Measurements from ENCODE around the gene TLN1.

Gene TLN1

DNA sequence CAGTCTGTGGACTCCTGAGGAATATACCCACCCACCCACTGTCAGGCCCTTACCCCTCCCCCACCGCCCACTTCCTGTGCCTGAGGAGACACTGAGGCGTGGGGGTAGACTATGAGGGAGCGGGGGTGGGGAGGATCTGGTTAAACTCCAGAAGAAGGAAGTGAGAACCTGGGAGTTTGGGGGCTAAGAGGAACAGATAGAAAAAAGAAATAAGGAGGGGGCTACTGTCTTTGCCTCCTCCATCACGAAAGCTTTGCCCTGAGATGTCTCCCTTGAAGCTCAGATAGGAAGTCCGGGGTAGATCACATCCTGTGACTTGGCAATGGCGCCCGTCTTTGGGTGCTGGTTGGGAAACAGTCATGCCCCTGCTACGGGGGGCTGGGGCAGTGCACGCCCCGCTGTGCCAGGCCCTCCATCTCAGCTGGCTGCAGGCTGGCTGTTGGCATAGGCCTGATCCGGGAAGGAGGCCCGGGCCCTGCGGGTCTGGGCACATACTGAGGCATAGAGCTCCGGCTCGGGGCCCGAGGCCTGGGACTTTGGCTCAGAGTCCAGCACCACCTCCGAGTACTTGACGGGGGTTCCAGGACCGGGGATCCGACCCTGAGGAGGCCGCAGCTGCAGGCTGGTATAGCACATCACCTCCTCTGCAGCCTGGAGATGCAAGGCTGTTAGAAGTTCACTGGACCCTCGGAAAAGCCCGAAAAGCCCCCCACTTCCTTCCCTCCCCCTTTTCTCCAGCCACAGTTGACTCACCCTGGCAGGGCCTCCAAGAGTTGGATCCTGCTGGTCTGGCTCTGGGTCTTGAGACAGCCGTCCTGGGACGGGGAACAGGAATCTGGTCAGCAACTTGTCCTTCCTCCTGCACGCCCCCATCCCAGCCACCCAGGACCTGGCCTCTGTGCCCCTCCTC is 82.3 kb downstream of the TLN1 start:
- H3K27ac ChIP-seq = no peak overlapping the region
- no peak for TF ChIP-seq ZFX (IDR thresholded peaks at IDR 0.05; ENCODE audit: borderline replicate concordance)
- TF ChIP-seq, protein P1, sequence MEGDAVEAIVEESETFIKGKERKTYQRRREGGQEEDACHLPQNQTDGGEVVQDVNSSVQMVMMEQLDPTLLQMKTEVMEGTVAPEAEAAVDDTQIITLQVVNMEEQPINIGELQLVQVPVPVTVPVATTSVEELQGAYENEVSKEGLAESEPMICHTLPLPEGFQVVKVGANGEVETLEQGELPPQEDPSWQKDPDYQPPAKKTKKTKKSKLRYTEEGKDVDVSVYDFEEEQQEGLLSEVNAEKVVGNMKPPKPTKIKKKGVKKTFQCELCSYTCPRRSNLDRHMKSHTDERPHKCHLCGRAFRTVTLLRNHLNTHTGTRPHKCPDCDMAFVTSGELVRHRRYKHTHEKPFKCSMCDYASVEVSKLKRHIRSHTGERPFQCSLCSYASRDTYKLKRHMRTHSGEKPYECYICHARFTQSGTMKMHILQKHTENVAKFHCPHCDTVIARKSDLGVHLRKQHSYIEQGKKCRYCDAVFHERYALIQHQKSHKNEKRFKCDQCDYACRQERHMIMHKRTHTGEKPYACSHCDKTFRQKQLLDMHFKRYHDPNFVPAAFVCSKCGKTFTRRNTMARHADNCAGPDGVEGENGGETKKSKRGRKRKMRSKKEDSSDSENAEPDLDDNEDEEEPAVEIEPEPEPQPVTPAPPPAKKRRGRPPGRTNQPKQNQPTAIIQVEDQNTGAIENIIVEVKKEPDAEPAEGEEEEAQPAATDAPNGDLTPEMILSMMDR (IDR thresholded peaks at IDR 0.05) = no peak

Measured in 22Rv1 (cell line).